ENCODE data around the gene RFX2. TPM values are rescaled to one million over a fixed set of nuclear protein-coding genes. Genes with fewer than 3 reads are reported as not detected.

Gene RFX2
- total and polyA plus RNA-seq, 7 donors, result 1.2 to 21.2 (median 14.3) TPM

GRCh38 chr19:6103217-6103644, 7.1 kb downstream of the RFX2 start:
- Histone ChIP-seq H3K27ac (peak overlapping the region; percentile 74 to 94 (median 91)), H3K27me3 (no peaks in the 10 kb centered on the region), H3K4me3 (no peak overlapping the region), H3K36me3 (no peaks in the 10 kb centered on the region), H3K4me1 (peaks cover 0 to 92% (median 79%) of the 10 kb centered on the region in 4 donors), H3K9me3 (no peaks in the 10 kb centered on the region)
- no peak for TF ChIP-seq EP300 (IDR thresholded peaks at IDR 0.05)
- peak in 3 of 4 donors; percentile 48 to 64 (median 62) for TF ChIP-seq POLR2AphosphoS5 (IDR thresholded peaks at IDR 0.05)
- no peak for TF ChIP-seq CTCF (IDR thresholded peaks at IDR 0.05)
- no peak for TF ChIP-seq POLR2A (IDR thresholded peaks at IDR 0.05)
- WGBS, 2 donors, result 46 to 52% methylated on average over 3 of the region's 3 CpGs
- DNase-seq, result peak; percentile 92
- intact Hi-C loops (cut with DNase I), result no loop called here

DNA sequence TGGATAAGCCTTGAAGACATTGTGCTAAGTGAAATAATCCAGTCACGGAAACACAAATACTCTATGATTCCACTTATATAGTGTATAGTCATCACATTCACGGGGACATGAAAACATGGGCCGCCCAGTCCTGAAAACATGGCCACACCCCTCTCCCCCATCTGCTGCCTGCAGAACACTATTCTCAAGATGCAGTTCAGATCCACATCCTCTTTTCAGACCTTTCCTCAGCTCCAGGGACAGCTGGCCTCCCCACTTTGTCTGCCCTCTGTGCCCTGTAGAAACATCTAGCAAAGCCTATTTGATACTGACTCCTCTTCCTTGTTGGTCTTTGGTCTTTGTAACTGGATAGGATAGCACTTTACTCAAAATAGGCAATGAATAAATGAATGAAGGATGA, 8.3 kb downstream of the RFX2 start:
- WGBS, 2 donors, result 93 to 95% methylated on average over 3 of the region's 3 CpGs
- Histone ChIP-seq H3K27me3 (no peaks in the 10 kb centered on the region), H3K4me3 (no peak overlapping the region), H3K9me3 (no peaks in the 10 kb centered on the region), H3K27ac (peak overlapping the region; percentile 74 to 94 (median 91)), H3K36me3 (no peaks in the 10 kb centered on the region), H3K4me1 (peaks cover 0 to 92% (median 86%) of the 10 kb centered on the region in 4 donors)
- DNase-seq, result no peak
- no peak for TF ChIP-seq POLR2AphosphoS5 (IDR thresholded peaks at IDR 0.05)
- TF ChIP-seq POLR2A (IDR thresholded peaks at IDR 0.05), result no peak
- no peak for TF ChIP-seq EP300 (IDR thresholded peaks at IDR 0.05)
- no peak for TF ChIP-seq CTCF (IDR thresholded peaks at IDR 0.05)
- intact Hi-C loops (cut with DNase I), result no loop called here

DNA sequence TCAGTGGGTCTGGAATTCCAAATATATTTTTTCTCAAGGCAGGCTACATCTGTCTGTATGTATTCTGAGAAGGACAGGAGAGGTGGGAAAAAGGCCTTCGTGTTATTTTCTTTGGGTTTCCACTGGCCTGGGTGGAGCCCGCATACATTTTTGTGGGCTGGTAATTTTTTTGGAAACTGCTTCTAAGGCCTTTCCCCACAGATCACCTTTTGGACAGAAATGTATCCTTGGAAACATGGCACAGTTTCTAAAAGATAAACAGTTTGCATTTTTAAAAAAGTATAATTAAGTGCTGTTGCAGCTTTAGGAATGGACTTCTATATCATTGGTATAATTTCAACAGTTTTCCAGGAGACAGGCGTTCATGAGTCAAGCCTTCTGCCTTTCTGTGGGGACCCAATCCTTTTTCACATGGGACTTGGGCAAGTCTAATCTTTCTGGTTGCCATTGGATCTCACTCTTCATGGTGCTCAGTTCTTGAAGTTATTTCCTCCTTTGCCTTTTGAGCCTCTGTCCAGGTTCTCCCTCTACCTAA, 8.9 kb downstream of the RFX2 start:
- Histone ChIP-seq H3K4me3 (no peak overlapping the region), H3K4me1 (peaks cover 0 to 89% (median 85%) of the 10 kb centered on the region in 4 donors), H3K36me3 (no peaks in the 10 kb centered on the region), H3K27ac (peak overlapping the region; percentile 74 to 94 (median 91)), H3K9me3 (no peaks in the 10 kb centered on the region), H3K27me3 (no peaks in the 10 kb centered on the region)
- DNase-seq, result no peak
- TF ChIP-seq EP300 (IDR thresholded peaks at IDR 0.05) (no peak), CTCF (IDR thresholded peaks at IDR 0.05) (no peak), POLR2A (IDR thresholded peaks at IDR 0.05) (no peak), POLR2AphosphoS5 (IDR thresholded peaks at IDR 0.05) (no peak)
- intact Hi-C loops (cut with DNase I), result no loop called here
- WGBS, 2 donors, result 95% methylated on average over 3 of the region's 3 CpGs

DNA sequence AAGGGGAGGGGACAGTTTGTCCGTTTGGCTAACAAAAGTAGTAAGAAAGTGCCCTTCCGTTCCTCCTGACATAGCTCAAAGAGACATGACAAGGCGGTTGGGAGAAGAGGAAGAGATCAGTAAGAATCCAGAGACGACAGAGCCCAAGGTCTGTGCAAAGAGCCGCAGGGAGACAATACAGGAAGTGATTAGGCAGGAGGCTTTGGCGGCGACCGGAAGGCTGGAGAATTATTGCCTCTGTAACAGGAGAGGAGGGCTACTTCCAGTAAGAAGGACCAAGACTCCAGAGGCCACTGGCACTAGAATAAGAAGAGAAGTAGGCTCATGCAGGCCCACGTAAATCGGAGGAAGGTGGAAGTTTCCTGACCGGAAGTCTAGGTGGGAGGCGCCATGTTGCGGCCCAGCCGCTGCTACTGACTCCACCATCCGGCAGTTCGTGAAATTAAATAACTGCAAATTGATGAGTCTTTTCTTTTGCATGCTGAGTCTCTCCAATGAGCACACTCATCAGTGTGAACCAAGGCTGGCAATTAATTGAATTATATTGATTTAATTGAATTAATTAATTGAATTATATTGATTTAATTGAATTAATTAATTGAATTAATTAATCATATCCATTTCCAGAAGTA, 9.9 kb downstream of the RFX2 start:
- Histone ChIP-seq H3K27ac (peak overlapping the region; percentile 70 to 94 (median 91)), H3K9me3 (no peaks in the 10 kb centered on the region), H3K4me1 (peaks cover 0 to 82% (median 79%) of the 10 kb centered on the region in 4 donors), H3K36me3 (no peaks in the 10 kb centered on the region), H3K4me3 (peak overlapping the region in 1 of 4 donors; percentile 1), H3K27me3 (no peaks in the 10 kb centered on the region)
- TF ChIP-seq POLR2AphosphoS5 (IDR thresholded peaks at IDR 0.05), result peak in 1 of 4 donors; percentile 6
- no peak for TF ChIP-seq EP300 (IDR thresholded peaks at IDR 0.05)
- no peak for TF ChIP-seq POLR2A (IDR thresholded peaks at IDR 0.05)
- 56 to 88% methylated on average over 16 of the region's 16 CpGs for WGBS, 2 donors
- intact Hi-C loops (cut with DNase I), result no loop called here
- no peak for DNase-seq

GRCh38 chr19:6099599-6099998, 10.7 kb downstream of the RFX2 start:
- intact Hi-C loops (cut with DNase I), result no loop called here
- DNase-seq, result no peak
- Histone ChIP-seq H3K27me3 (no peaks in the 10 kb centered on the region), H3K4me3 (no peak overlapping the region), H3K9me3 (no peaks in the 10 kb centered on the region), H3K36me3 (no peaks in the 10 kb centered on the region), H3K4me1 (peaks cover 0 to 75% (median 71%) of the 10 kb centered on the region in 4 donors), H3K27ac (peak overlapping the region; percentile 70 to 94 (median 91))
- 80 to 85% methylated on average over 2 of the region's 2 CpGs for WGBS, 2 donors
- no peak for TF ChIP-seq POLR2AphosphoS5 (IDR thresholded peaks at IDR 0.05)
- no peak for TF ChIP-seq EP300 (IDR thresholded peaks at IDR 0.05)
- no peak for TF ChIP-seq CTCF (IDR thresholded peaks at IDR 0.05)
- TF ChIP-seq POLR2A (IDR thresholded peaks at IDR 0.05), result no peak
